Activated B cell treated with CpG ODN at 0.5 μM for 24 hours (primary cell): ENCODE data around the gene KISS1R. TPM values are rescaled to one million over a fixed set of nuclear protein-coding genes. Genes with fewer than 3 reads are reported as not detected.

ENCODE experiments used
- ATAC-seq: fragments of 200-7000 bp; cut with Tn5 transposase; one replicate; pipeline ENCODE4 v1.10.0; 2021; ENCODE audit warnings: low read depth, mild to moderate bottlenecking, moderate library complexity
- CTCF ChIA-PET: fragments of 350-600 bp; sonication (Branson Sonifier 250); formaldehyde crosslinking; loops from one replicate; lab custom pipeline; 2021; ENCODE audit warnings: antibody characterized with exemption; lab: Charles Lee
- POLR2A ChIA-PET: fragments of 350-600 bp; sonication (Branson Sonifier 250); formaldehyde crosslinking; loops from one replicate; lab custom pipeline; 2021; ENCODE audit warnings: antibody characterized with exemption; lab: Charles Lee
- DNase-seq: peaks from one replicate; pipeline ENCODE4 v3.0.0; 2022
- H3K27ac Mint-ChIP-seq: one replicate; pipeline ENCODE4 v1.8.0; 2020; ENCODE audit warnings: mixed read lengths
- H3K27me3 Mint-ChIP-seq: one replicate; pipeline ENCODE4 v1.8.0; 2021; ENCODE audit warnings: mixed read lengths
- H3K36me3 Mint-ChIP-seq: one replicate; pipeline ENCODE4 v1.8.0; 2021; ENCODE audit warnings: low read depth, mixed read lengths
- H3K4me1 Mint-ChIP-seq: one replicate; pipeline ENCODE4 v1.8.0; 2021; ENCODE audit warnings: mixed read lengths
- H3K4me3 Mint-ChIP-seq: one replicate; pipeline ENCODE4 v1.8.0; 2020; ENCODE audit warnings: mild to moderate bottlenecking, mixed read lengths
- H3K9me3 Mint-ChIP-seq: one replicate; pipeline ENCODE4 v1.8.0; 2020; ENCODE audit warnings: mixed read lengths
- intact Hi-C: fragments of 100-400 bp; cut with micrococcal nuclease; formaldehyde crosslinking; loops from one replicate; pipeline ENCODE4 v1.15.1; 2024
- total RNA-seq: library from RNA; stranded (reverse); gene quantifications from 2 replicates; pipeline ENCODE4 v1.2.3, GENCODE V29; 2022
- TF ChIP-seq, protein P1 (sequence below): fragments of 200-600 bp; IDR thresholded peaks from one replicate; pipeline ENCODE4 v1.8.0; 2022; ENCODE audit warnings: antibody characterized with exemption, mild to moderate bottlenecking

KISS1R gene
- total RNA-seq, 1 donor from 2014 or later, result 0.49 TPM

DNA sequence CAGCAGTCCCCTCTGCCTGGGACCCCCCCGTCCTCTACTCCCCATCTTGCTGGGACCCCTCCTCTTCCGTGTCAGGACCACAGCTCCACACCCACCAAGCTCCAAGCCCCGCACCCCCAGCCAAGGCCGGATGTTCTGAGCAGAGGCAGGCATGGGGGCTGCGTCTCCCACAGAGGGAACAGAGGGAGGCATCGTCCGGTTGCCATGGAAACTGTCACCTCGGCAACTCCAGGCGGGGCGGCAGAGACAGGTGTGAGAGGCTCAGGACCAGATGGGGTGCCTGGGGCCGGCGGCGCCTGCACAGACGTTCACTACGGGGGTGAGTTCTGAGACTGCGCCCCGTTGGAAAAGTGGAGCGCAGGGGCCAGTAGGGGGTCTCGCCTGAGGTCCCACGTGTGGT is 18.5 kb upstream of the KISS1R start:
- H3K9me3 Mint-ChIP-seq, result no peaks in the 10 kb centered on the region
- peak overlapping the region; percentile 85 for H3K27ac Mint-ChIP-seq
- POLR2A ChIA-PET, result interaction anchor here (0.6 to 7.8 kb wide), 2 partner anchors 8 to 1146 kb away, joined by 4 to 213 read pairs; no protein-coding TSS in a partner anchor
- TF ChIP-seq, protein P1, sequence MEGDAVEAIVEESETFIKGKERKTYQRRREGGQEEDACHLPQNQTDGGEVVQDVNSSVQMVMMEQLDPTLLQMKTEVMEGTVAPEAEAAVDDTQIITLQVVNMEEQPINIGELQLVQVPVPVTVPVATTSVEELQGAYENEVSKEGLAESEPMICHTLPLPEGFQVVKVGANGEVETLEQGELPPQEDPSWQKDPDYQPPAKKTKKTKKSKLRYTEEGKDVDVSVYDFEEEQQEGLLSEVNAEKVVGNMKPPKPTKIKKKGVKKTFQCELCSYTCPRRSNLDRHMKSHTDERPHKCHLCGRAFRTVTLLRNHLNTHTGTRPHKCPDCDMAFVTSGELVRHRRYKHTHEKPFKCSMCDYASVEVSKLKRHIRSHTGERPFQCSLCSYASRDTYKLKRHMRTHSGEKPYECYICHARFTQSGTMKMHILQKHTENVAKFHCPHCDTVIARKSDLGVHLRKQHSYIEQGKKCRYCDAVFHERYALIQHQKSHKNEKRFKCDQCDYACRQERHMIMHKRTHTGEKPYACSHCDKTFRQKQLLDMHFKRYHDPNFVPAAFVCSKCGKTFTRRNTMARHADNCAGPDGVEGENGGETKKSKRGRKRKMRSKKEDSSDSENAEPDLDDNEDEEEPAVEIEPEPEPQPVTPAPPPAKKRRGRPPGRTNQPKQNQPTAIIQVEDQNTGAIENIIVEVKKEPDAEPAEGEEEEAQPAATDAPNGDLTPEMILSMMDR, result no peak
- intact Hi-C loops, result no loop called here
- DNase-seq (no peak), ATAC-seq (peak; percentile 66)
- H3K4me3 Mint-ChIP-seq, result no peak overlapping the region
- CTCF ChIA-PET, result interaction anchor here (0.5 kb wide), 1 partner anchor 35 kb away, joined by 3 read pairs; no protein-coding TSS in a partner anchor
- H3K4me1 Mint-ChIP-seq, result peaks cover 21% of the 10 kb centered on the region
- H3K27me3 Mint-ChIP-seq, result no peaks in the 10 kb centered on the region
- H3K36me3 Mint-ChIP-seq, result peaks cover 42% of the 10 kb centered on the region

DNA sequence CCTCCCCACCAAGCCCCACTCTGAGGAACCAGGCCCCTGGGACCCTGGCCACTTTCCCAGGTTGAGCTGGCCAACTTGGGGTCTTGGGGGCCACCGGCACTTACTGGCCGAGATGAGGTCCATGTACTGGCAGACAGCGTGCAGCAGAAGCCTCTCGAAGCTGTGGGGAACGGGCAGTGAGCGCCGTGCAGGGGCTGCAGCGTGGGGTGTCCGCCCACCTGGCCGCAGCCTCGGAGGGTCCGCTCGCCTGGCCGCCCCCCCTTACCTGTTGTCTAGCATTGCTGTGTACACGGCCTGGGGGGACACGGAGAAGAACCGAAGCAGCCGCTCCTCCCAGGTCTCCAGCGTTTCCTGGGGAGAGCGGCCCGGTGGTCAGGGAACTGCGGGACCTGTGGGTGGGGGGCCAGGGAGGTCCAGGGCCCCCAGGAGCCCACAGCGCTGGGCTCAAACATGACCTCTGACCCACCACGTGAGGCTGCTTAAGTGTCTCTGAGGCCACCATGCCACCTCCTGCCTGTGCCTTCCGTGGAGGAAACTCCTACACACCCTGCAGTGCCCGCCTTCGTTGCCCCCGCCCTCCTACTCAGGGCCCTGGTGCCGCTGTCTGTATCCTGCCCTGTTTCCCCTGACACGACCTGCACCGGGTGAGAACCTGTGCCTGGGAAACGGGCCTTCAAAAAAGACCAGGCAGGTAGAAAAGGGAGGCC is 17.6 kb upstream of the KISS1R start:
- ChIA-PET CTCF (interaction anchor here (0.6 kb wide), 1 partner anchor 1494 kb away, joined by 3 read pairs; no protein-coding TSS in a partner anchor), POLR2A (interaction anchor here (7.8 kb wide), 1 partner anchor 7 kb away, joined by 213 read pairs; no protein-coding TSS in a partner anchor)
- peaks cover 49% of the 10 kb centered on the region for H3K36me3 Mint-ChIP-seq
- DNase-seq (no peak), ATAC-seq (no peak)
- peak overlapping the region; percentile 85 for H3K27ac Mint-ChIP-seq
- no peaks in the 10 kb centered on the region for H3K27me3 Mint-ChIP-seq
- no peak overlapping the region for H3K4me3 Mint-ChIP-seq
- intact Hi-C loops, result no loop called here
- H3K4me1 Mint-ChIP-seq, result peaks cover 25% of the 10 kb centered on the region
- TF ChIP-seq, protein P1, result no peak
- no peaks in the 10 kb centered on the region for H3K9me3 Mint-ChIP-seq

DNA sequence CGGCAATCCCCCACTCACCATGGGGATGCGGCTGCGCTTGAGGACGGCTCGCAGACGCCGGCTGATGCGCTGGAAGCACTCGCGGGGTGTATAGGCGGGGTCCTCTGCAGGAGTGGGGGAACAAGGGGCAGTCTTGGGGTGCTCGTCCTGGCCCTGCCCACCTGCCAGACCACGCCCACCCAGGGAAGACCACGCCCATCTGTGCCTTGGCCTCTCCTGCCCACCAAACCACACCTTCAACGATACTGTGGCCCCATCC is 17.2 kb upstream of the KISS1R start:
- no peak overlapping the region for H3K27ac Mint-ChIP-seq
- H3K36me3 Mint-ChIP-seq, result peaks cover 49% of the 10 kb centered on the region
- POLR2A ChIA-PET, result no interaction called here
- no peak for ATAC-seq
- no peaks in the 10 kb centered on the region for H3K27me3 Mint-ChIP-seq
- H3K4me3 Mint-ChIP-seq, result no peak overlapping the region
- H3K4me1 Mint-ChIP-seq, result peaks cover 29% of the 10 kb centered on the region
- CTCF ChIA-PET, result no interaction called here
- DNase-seq, result no peak
- TF ChIP-seq, protein P1, result no peak
- intact Hi-C loops, result no loop called here
- H3K9me3 Mint-ChIP-seq, result no peaks in the 10 kb centered on the region

DNA sequence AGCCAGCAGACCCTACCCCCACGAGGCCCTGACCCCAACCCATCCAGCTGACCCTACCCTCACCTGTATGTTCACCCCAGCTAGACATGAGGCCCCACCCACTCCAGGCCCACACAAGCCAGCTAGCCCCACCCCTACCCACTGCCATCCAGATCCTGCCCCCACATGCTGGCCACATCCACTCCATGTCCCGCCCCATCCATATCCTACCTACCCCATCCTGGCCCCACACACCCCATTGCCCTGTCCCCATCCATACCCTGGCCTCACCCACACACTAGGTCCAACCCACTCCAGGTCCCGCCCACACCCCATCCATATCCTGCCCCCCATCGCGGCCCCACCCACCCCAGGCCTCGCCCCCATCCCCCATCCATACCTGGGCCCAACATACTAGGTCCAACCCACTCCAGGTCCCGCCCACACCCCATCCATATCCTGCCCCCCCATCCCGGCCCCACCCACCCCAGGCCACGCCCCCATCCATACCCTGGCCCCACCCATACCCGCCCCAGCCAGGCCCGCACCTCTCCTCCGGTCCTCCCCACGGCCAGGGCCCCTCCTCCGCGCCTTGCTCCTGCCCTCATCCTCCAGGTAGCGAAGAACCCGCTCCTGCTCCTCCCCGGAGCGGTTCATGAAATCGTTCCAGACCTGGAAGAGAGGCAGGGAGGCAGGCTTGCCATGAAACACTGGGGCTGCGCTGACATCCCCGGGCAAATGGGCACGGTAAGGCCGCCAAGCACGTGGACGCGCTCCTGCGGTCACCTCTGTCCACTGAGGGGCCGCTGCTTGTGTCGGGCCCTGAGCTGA is 16.6 kb upstream of the KISS1R start:
- no peaks in the 10 kb centered on the region for H3K9me3 Mint-ChIP-seq
- TF ChIP-seq, protein P1, result no peak
- H3K27me3 Mint-ChIP-seq, result no peaks in the 10 kb centered on the region
- POLR2A ChIA-PET, result no interaction called here
- H3K4me3 Mint-ChIP-seq, result no peak overlapping the region
- peaks cover 33% of the 10 kb centered on the region for H3K4me1 Mint-ChIP-seq
- intact Hi-C loops, result no loop called here
- ATAC-seq (peak; percentile 20), DNase-seq (no peak)
- peaks cover 49% of the 10 kb centered on the region for H3K36me3 Mint-ChIP-seq
- H3K27ac Mint-ChIP-seq, result no peak overlapping the region
- CTCF ChIA-PET, result interaction anchor here (1.0 kb wide), 1 partner anchor 37 kb away, joined by 4 read pairs; no protein-coding TSS in a partner anchor
